HG03135 (cell line): ENCODE measurements around the gene CHMP4A.
A peak's percentile ranks its signal among the peaks of the same experiment; 100 is the strongest.
"Not testable (repeated sequence)": the region's sequence is repeated elsewhere in the genome, so short reads cannot be mapped to it uniquely, and the experiment has no call there.

Source experiments
- ATAC-seq: cut with Tn5 transposase; IDR thresholded peaks from one replicate; pipeline ENCODE4 v1.9.1; 2021; ENCODE audit warnings: mild to moderate bottlenecking, moderate library complexity; ENCODE audit not compliant: unreplicated experiment

The CHMP4A gene

DNA sequence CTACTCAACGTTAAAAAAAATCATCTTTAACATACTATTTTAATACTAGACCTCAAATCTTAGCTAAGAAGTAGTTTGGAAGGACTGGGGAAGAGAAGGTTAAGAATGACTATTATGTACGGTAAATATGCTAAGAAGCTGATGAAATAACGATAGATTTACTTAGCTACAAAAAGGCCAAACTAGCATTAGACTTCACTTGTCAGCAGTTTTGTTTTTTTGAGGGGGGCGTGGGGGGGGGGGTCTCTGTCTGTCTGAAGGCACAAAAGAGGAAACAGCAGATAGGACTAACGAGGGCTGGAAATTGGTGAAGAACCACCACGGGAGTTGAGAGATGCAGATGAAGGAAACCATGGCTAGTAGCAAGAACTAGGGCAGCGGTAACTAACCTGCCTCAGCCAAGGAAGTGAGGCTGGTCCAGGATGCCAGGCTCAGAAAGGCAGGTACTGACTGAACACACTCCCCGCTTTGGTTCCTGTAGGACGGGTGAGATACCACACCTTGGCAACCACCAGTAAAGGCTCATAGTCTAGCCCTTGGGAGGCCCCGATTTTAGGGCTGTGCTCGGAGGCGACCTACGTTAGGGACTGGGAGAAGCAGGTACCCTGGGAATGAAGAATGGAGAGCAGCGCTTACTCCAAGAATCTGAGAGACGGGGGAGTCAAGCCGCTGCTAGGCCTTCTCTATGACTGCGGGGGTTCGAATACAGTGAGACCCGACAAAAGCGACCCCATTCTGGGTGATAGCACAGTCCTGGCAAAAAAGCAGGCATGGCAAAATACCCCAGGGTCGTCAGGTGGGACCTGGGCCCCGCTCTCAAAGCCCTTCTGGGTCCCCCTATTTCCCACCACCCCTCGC is 18.2 kb upstream of the CHMP4A start:
- peak; percentile 39 for ATAC-seq

- no peak for ATAC-seq
These were observed 15.6 kb upstream of the CHMP4A start for GRCh38 chr14:24228902-24229301.

DNA sequence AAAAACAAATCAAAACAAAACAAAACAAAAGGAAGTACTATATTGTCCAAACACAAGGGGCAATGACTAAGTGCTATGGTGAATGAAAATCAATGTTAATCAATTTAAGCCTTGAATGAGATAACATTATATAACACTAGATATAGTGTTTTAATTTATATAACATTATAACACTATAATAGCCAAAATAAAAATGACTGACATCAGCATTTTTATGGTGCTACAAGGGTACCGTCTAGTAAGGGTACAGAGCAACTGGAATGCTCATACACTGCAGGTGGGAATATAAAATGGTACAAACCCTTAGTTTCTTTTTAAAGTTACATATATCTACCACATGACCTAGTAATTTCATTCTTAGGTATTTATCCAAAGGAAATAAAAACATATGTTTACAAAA is 13.2 kb upstream of the CHMP4A start:
- ATAC-seq = no peak

DNA sequence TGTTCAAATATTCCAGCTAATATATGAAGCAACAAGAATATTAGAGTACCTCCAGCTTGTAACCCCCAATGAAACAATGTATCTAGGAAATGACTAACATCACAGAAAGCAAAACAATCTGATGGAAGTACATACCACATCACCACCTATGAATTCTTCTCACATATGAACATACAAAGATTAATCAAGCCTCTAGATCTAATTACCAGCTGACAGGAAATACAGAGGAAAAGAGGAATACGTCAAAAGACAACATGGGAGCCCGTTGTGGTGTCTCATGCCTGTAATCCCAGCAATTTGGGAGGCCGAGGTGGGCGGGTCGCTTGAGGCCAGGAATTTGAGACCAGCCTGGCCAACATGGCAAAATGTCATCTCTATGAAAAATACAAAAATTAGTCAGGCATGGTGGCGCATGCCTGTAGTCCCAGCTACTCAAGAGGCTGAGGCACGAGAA is 11.4 kb upstream of the CHMP4A start:
- no peak for ATAC-seq

DNA sequence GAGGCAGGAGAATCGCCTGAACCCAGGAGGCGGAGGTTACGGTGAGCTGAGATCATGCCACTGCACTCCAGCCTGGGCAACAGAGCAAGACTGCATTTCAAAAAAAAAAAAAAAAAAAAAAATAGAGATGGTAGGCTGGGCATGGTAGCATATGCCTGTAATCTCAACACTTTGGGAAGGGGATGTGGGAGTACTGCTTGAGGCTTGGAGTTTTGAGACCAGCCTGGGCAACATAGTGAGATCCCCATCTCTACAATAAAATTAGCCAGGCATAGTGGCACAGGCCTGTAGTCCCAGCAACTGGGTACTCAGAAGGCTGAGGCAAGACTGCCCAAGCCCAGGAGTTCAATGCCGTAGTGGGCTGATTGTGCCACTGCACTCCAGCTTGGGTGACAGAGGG is 9.7 kb upstream of the CHMP4A start:
- ATAC-seq = not testable (repeated sequence)

DNA sequence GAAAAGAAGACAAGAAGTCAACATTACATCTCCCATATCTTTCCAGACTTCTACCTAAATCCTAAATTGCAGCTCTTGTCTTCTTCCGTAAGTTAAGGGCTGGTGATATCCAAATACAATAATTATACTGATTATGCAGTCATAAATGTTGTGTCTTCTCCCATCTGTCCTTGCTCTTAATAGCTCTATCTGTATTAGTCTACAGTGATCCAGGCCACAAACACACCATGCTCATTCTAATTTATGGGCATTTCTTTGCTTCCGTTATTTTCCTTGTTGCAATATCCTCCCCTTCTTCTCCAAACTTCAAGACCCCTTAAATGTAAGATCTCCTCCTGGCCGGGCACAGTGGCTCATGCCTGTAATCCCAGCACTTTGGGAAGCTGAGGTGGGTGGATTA is 6.2 kb upstream of the CHMP4A start:
- no peak for ATAC-seq

DNA sequence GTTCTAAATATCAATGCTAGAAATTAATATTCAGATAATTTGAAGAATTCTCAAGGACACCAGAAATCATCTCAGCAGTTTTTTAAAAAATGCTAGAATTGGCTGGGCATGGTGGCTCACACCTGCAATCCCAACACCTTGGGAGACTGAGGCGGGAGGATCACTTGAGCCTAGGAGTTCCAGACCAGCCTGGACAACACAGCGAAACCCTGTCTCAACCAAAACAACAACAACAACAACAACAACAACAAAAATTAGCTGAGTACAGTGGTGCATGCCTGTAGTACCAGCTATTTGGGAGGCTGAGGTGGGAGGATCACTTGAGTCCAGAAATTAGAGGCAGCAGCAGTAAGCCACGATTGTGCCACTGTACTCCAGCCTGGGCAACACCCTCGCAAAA is 5.8 kb upstream of the CHMP4A start:
- ATAC-seq = no peak

DNA sequence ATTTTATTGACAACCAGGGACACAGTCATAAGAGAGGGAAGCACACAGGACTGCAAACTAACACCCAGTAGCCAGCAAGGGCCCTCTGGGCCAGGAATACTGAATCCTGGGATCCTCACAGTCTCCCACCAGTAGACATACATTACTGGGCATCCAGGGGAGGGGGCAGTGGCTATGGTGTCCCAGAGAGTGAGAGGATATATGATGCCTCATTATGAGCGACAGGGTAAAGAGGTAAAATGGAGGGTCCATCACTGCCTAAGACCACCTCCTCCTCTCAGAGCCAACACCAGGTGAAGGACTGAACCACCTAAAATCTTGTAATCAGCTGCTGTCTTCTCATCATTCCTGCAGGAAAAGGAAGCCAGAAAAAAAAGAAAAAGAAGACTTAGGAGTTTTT is 3.6 kb upstream of the CHMP4A start:
- not testable (repeated sequence) for ATAC-seq

- ATAC-seq = no peak
These were observed 3.0 kb upstream of the CHMP4A start for GRCh38 chr14:24216345-24216699.

DNA sequence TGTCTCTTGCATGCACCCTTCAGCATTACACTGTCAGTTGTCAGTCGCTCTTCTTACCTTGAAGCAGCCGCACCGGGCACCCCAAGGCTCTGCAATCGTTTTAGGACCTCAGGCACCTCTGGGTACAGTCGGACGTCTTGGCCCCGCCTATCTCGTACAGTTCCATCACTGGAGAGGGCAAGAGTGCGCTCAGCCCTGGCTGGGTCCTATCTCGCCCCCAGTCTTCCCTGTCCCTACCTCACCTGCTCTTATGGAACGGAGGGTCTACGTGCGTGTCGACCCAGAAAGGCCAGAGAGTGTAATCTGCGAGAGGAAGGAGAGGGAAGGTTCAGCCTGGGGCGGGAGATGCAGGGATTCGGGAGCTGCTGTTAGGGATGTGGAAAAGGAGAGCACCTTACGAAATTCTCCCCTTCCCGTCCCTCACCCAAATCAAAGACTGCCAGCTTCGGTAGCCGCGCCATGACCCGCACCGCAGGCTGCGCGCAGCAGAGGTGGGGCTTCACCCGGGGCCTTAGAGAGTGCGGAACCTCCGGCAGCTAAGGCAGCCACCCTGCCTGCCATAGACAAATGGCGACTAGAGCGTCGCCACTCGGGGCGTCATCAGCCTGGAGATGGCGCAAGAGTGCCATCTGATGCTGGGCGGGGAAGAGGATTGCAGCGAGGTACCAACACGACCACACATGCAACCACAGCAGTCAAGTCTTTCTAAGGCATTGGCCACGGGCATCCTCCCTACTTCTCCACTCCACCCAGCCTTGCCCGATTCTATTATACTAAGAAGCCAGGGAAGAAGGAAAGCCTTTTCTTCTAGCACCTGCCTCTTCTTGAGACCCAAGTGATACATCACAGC is 2.4 kb upstream of the CHMP4A start, which contains the start of gene MDP1:
MDP1 (minus strand) TSS at position 572 of the 850 bp plus-strand sequence; CDS start at position 461, 111 bp downstream.
- peak; percentile 64 for ATAC-seq

DNA sequence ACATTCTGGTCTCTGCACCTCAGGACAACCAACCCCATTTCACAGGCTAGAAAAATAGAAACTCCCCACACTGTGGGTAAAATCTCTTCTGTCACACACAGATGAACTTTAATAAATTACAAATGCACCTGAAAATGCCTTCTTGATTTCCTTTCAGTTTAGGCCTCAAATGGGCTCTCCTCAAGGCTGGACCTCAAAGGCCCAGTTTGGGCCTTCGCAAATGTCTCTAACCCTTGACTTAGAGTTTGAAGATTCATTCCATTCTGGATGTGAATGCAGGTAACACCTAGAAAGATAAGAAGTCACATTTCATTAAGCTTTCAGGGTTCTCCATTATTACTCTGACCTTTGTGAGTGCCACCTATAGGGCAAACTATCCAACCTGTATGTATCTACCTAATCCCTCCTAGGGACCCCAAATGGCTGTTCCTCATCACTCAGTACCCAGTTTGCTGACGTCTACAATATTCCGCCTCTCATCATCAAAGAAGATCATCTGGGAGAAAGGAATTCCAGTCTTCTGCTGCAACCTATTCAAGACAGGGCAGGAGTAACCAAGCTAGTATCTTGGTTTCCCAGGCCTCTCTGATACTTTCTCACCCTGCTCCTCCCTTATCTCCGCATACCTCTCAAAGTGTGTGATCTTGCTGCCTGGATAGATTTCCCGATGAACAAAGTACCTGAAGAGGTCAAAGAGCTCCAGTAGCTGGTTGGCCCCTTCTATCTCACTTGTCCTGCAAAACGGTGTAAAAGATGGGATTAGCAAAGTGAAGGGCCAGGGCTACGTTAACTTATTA is 776 bp upstream of the CHMP4A start:
- no peak for ATAC-seq

GRCh38 chr14:24211311-24211710 is 2.0 kb downstream of the CHMP4A start:
- no peak for ATAC-seq

DNA sequence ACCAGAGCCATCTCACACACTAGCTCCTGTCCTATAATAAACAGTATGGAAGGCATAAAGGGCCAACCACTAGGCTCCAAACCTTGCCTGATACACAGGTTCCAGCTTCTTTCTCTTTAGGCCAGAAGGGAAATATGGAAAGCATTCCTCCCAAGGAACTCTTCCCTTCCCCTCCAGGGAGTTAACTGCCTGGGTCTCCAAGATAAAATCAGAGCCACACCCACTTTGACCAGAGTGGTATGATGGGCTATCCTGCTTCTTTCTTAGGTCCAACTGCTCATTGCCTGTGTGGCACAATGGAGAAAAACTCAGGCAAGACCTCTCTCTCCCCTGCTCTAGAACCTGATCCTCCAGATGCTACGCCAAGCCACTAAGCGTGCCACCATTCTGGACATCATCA is 5.7 kb downstream of the CHMP4A start:
- no peak for ATAC-seq

GRCh38 chr14:24207104-24207551 is 6.2 kb downstream of the CHMP4A start:
- ATAC-seq = no peak

DNA sequence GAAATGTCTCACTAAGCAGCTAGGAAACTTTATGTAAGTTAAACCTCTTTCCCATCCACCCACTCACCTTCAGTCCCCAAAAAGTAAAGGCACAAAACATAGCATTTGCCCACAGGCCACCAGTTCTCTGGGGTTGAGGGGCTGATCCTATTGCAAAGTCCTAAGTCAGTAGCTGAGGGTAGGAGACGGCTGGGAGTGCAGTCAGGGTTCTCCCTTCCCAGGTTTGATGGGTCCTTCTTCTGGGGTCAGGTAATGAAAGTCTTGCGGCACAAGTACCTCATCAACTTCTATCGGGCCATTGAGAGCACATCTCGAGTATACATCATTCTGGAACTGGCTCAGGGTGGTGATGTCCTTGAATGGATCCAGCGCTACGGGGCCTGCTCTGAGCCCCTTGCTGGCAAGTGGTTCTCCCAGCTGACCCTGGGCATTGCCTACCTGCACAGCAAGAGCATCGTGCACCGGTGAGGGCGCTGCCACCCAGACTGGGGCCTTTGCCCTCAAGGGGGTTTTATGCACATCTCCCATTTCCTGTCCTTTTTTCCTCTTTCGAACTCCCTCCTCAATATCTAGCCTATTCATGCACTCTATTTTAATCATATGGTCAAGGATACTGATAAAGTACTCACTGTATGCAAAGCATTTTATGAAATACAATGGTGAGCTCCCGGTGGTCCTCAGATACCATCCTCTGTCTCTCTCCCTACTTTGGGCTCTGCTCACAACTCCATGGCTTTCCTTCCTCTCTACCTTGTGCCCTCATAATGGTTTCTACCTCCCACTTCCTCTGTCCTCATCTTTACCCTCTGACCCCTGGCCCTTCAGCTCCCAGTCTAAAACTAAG is 6.8 kb downstream of the CHMP4A start:
- no peak for ATAC-seq

DNA sequence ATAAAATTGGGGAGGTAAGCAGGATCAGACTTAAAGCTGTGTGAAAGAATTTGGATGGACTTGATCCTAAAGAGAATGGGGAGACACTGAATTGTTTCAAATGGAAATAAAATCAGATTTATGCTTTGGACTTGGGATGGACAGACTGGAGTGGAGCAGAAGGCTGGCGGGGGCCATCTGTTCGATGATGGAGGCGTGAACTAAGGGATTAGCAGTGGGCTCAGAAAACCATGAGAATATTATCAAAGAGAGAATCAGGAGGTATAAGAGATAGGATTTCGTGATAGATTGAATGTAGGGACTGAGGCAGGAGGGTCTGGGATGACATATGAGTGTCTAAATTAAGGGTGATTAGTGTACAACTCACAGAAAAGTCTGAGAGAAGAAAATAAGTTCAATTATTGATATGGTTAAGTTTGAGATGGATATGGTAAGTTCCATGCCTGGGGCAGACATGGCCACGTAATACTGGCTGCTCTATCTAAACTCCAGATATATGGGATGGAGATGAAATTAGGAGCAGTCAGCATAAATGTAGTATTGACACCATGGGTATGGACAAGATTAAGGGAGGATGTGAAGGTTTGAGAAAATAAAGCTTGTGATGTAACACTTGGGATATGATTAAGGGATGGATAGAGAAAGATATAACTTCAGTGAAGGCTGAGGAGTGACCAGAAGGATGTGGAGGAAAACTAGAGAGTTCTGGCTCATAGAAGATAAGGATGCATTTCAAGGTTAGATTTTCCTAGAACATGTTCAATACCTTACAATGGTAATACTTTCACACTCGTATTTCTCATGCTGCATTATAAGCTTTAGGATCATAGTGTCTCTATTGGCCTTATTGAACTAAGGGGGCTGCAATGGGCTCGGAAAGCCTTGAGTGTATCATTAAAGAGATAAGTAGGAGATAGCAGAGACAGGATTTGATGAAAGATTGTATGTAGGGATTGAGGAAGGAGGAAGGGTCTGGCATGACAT is 8.8 kb downstream of the CHMP4A start:
- no peak for ATAC-seq

DNA sequence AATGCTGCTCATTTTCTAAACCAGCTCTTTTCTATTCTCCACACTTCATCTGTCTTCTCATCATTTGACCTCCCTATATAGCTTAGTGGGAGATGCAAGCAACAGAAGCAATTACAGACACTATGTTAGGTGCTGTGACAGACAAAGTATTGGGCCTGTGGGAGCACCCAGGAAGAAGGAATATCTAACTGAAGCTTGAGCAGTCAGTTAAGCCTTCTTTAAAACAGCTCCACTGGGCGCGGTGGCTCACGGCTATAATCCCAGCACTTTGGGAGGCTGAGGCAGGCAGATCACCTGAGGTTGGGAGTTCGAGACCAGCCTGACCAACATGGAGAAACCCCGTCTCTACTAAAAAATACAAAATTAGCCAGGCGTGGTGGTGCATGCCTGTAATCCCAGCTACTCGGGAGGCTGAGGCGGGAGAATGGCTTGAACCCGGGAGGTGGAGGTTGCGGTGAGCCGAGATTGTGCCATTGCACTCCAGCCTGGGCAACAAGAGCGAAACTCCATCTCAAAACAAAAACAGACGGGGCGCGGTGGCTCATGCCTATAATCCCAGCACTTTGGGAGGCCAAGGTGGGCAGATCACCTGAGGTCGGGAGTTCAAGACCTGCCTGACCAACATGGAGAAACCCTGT is 9.9 kb downstream of the CHMP4A start:
- not testable (repeated sequence) for ATAC-seq

DNA sequence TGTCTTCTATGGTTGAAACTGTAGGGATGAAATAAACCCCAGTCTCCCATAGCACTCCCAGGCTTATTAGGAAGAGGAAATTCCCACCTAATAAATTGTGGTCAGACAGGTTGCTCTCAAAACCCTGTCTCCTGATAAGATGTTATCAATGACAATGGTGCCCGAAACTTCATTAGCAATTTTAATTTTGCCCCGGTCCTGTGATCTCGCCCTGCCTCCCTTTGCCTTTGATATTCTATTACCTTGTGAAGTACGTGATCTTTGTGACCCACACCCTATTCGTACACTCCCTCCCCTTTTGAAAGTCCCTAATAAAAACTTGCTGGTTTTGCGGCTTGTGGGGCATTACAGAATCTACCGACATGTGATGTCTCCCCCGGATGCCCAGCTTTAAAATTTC is 10.8 kb downstream of the CHMP4A start:
- not testable (repeated sequence) for ATAC-seq
